Natural killer cell treated with Interleukin-12 subunit alpha and Interleukin-12 subunit beta and Interleukin-15 and Interleukin-18, amount 100 ng/mL, for 72 hours (primary cell): ENCODE data around the gene ITFG2. TPM values are rescaled to one million over a fixed set of nuclear protein-coding genes. Genes with fewer than 3 reads are reported as not detected.

Experiments
- total RNA-seq, 2 donors: library from RNA; stranded (reverse); gene quantifications; one replicate each; pipeline ENCODE4 v1.2.3, GENCODE V29; 2022

ITFG2 gene
- total RNA-seq, 2 donors from 2014 or later = 28.2 to 65.1 TPM

Other genes with a start within 250 kb of the ITFG2 start
- 100 to 1,000 TPM in 1 of 2 donors, 10 to 100 TPM in 1; 92.1 to 181 TPM for gene FKBP4, start 17.7 kb upstream of the ITFG2 start, total RNA-seq
- not detected for gene NRIP2, start 22.4 kb downstream of the ITFG2 start, total RNA-seq
- gene TEX52, start 44.4 kb downstream of the ITFG2 start, total RNA-seq = not detected
- gene FOXM1, start 64.5 kb downstream of the ITFG2 start, total RNA-seq = 100 to 1,000 TPM in 1 of 2 donors, 10 to 100 TPM in 1; 48.9 to 155 TPM
- 10 to 100 TPM; 20.5 to 23.5 TPM for gene RHNO1, start 64.6 kb downstream of the ITFG2 start, total RNA-seq
- gene TULP3, start 78.2 kb downstream of the ITFG2 start, total RNA-seq = 10 to 100 TPM in 1 of 2 donors, 1 to 10 TPM in 1; 9.0 to 10.7 TPM
- under 1 TPM in 1 of 2 donors, not detected in 1; 0.33 TPM for gene TEAD4, start 146.7 kb downstream of the ITFG2 start, total RNA-seq